Loucy (cell line): ENCODE results near the gene PSMA2.

Source experiments
- H2AFZ ChIP-seq: fragments of 200-600 bp; sonication (generic); 2 replicates; pipeline ENCODE4 v1.6.0; 2016; ENCODE audit warnings: antibody characterized with exemption, mild to moderate bottlenecking, low read length, moderate library complexity
- H3F3A ChIP-seq: fragments of 200-600 bp; 2 replicates; pipeline ENCODE4 v1.6.0; 2016; ENCODE audit warnings: antibody characterized with exemption, low read depth, mild to moderate bottlenecking
- H3K27me3 ChIP-seq: fragments of 200-600 bp; sonication (generic); 2 replicates; pipeline ENCODE4 v1.6.1; 2014; ENCODE audit warnings: low read length, mild to moderate bottlenecking; ENCODE audit not compliant: insufficient read depth, poor library complexity, severe bottlenecking
- H3K36me3 ChIP-seq: fragments of 200-600 bp; sonication (generic); 2 replicates; pipeline ENCODE4 v1.6.1; 2016; ENCODE audit warnings: low read length; ENCODE audit not compliant: insufficient read depth
- H3K4me1 ChIP-seq: fragments of 200-600 bp; sonication (generic); 2 replicates; pipeline ENCODE4 v1.5.1; 2014; ENCODE audit warnings: low read length, mild to moderate bottlenecking; ENCODE audit not compliant: insufficient read depth, poor library complexity, severe bottlenecking
- H3K4me2 ChIP-seq: fragments of 200-600 bp; sonication (generic); 2 replicates; pipeline ENCODE4 v1.6.0; 2014; ENCODE audit warnings: antibody characterized with exemption, low read length, low read depth, mild to moderate bottlenecking; ENCODE audit not compliant: poor library complexity, severe bottlenecking
- H3K4me3 ChIP-seq: fragments of 200-600 bp; sonication (generic); 2 replicates; pipeline ENCODE4 v1.5.1; 2014; ENCODE audit warnings: low read length, mild to moderate bottlenecking, mixed read lengths; ENCODE audit not compliant: poor library complexity, severe bottlenecking
- H3K79me2 ChIP-seq: fragments of 200-600 bp; sonication (generic); 2 replicates; pipeline ENCODE4 v1.6.1; 2014; ENCODE audit warnings: low read length; ENCODE audit not compliant: insufficient read depth
- H3K9ac ChIP-seq: fragments of 200-600 bp; sonication (generic); 2 replicates; pipeline ENCODE4 v1.6.0; 2014; ENCODE audit warnings: mild to moderate bottlenecking, low read depth, low read length, moderate library complexity; ENCODE audit not compliant: poor library complexity, severe bottlenecking
- H3K9me2 ChIP-seq: fragments of 200-600 bp; sonication (generic); replicated peaks from 2 replicates; pipeline ENCODE4 v1.6.1; 2016; ENCODE audit warnings: low read depth, low read length, mixed read lengths
- H3K9me3 ChIP-seq: fragments of 200-600 bp; sonication (generic); 2 replicates; pipeline ENCODE4 v1.6.1; 2014; ENCODE audit warnings: mild to moderate bottlenecking, antibody characterized with exemption, low read length, low read depth; ENCODE audit not compliant: insufficient read depth
- H4K20me1 ChIP-seq: fragments of 200-600 bp; sonication (generic); 2 replicates; pipeline ENCODE4 v1.6.0; 2014; ENCODE audit warnings: antibody characterized with exemption, low read length, mild to moderate bottlenecking; ENCODE audit not compliant: insufficient read depth, poor library complexity, severe bottlenecking
- CTCF ChIP-seq: fragments of 200-600 bp; sonication (generic); conservative IDR thresholded peaks from 2 replicates; pipeline ENCODE4 v1.5.1; 2014; ENCODE audit warnings: mild to moderate bottlenecking, antibody characterized with exemption, low read length
- EZH2phosphoT487 ChIP-seq: fragments of 200-600 bp; IDR thresholded peaks from 2 replicates; pipeline ENCODE4 v1.6.1; 2018; ENCODE audit warnings: antibody characterized with exemption, mild to moderate bottlenecking, moderate library complexity, borderline replicate concordance

Gene PSMA2

GRCh38 chr7:42980084-42980483, 48.1 kb upstream of the PSMA2 start:
- no peaks in the 10 kb centered on the region for H4K20me1 ChIP-seq
- H3K9me3 ChIP-seq: no peaks in the 10 kb centered on the region
- no peaks in the 10 kb centered on the region for H3F3A ChIP-seq
- H2AFZ ChIP-seq: no peak overlapping the region
- no peak overlapping the region for H3K9ac ChIP-seq
- no peak for TF ChIP-seq CTCF
- TF ChIP-seq EZH2phosphoT487: no peak
- H3K4me2 ChIP-seq: no peak overlapping the region
- no peaks in the 10 kb centered on the region for H3K36me3 ChIP-seq
- H3K9me2 ChIP-seq: no peaks in the 10 kb centered on the region
- H3K4me3 ChIP-seq: no peak overlapping the region
- H3K27me3 ChIP-seq: no peaks in the 10 kb centered on the region
- no peaks in the 10 kb centered on the region for H3K4me1 ChIP-seq
- H3K79me2 ChIP-seq: no peaks in the 10 kb centered on the region

GRCh38 chr7:42978496-42978895, 46.5 kb upstream of the PSMA2 start:
- H3K9ac ChIP-seq: no peak overlapping the region
- no peak overlapping the region for H2AFZ ChIP-seq
- no peaks in the 10 kb centered on the region for H3K79me2 ChIP-seq
- H3K4me3 ChIP-seq: no peak overlapping the region
- H3K4me1 ChIP-seq: no peaks in the 10 kb centered on the region
- H4K20me1 ChIP-seq: no peaks in the 10 kb centered on the region
- no peak overlapping the region for H3K4me2 ChIP-seq
- H3K36me3 ChIP-seq: no peaks in the 10 kb centered on the region
- no peaks in the 10 kb centered on the region for H3K9me3 ChIP-seq
- H3K9me2 ChIP-seq: no peaks in the 10 kb centered on the region
- H3F3A ChIP-seq: no peaks in the 10 kb centered on the region
- no peaks in the 10 kb centered on the region for H3K27me3 ChIP-seq
- no peak for TF ChIP-seq CTCF
- TF ChIP-seq EZH2phosphoT487: no peak

GRCh38 chr7:42976371-42976770, 44.4 kb upstream of the PSMA2 start:
- H3K9me3 ChIP-seq: no peaks in the 10 kb centered on the region
- no peak for TF ChIP-seq EZH2phosphoT487
- TF ChIP-seq CTCF: no peak

More at GRCh38 chr7:42976371-42976770, 44.4 kb upstream of the PSMA2 start:
- no peaks in the 10 kb centered on the region for H4K20me1 ChIP-seq
- H2AFZ ChIP-seq: no peak overlapping the region
- H3K4me2 ChIP-seq: no peak overlapping the region
- no peak overlapping the region for H3K4me3 ChIP-seq
- no peaks in the 10 kb centered on the region for H3K4me1 ChIP-seq
- no peaks in the 10 kb centered on the region for H3K9me2 ChIP-seq
- no peaks in the 10 kb centered on the region for H3K79me2 ChIP-seq
- no peak overlapping the region for H3K9ac ChIP-seq
- H3K27me3 ChIP-seq: no peaks in the 10 kb centered on the region
- H3K36me3 ChIP-seq: no peaks in the 10 kb centered on the region
- no peaks in the 10 kb centered on the region for H3F3A ChIP-seq
